ENCODE data around the gene THAP7.

THAP7 gene

GRCh38 chr22:21030032-21030431, 28.1 kb upstream of the THAP7 start:
- H3K4me3 ChIP-seq (ENCODE audit: low read length) = no peak overlapping the region
- H3K36me3 ChIP-seq (ENCODE audit: insufficient read depth, low read length) = no peaks in the 10 kb centered on the region
- no peaks in the 10 kb centered on the region for H3K4me1 ChIP-seq (ENCODE audit: insufficient read depth, low read length)
- no peaks in the 10 kb centered on the region for H3K9me3 ChIP-seq (ENCODE audit: insufficient read depth, low read depth, low read length)
- WGBS = 95% methylated on average over 15 of the region's 15 CpGs
- peaks cover 33% of the 10 kb centered on the region for H3K27me3 ChIP-seq (ENCODE audit: insufficient read depth, low read length)
- H3K9ac ChIP-seq (ENCODE audit: low read depth, low read length) = no peak overlapping the region
- no peak overlapping the region for H3K27ac ChIP-seq (ENCODE audit: low read depth, low read length)

GRCh38 chr22:21029486-21030025, 27.6 kb upstream of the THAP7 start:
- peaks cover 33% of the 10 kb centered on the region for H3K27me3 ChIP-seq (ENCODE audit: insufficient read depth, low read length)
- no peaks in the 10 kb centered on the region for H3K4me1 ChIP-seq (ENCODE audit: insufficient read depth, low read length)
- no peak overlapping the region for H3K27ac ChIP-seq (ENCODE audit: low read depth, low read length)
- H3K36me3 ChIP-seq (ENCODE audit: insufficient read depth, low read length) = no peaks in the 10 kb centered on the region
- 79% methylated on average over 12 of the region's 12 CpGs for WGBS
- no peaks in the 10 kb centered on the region for H3K9me3 ChIP-seq (ENCODE audit: insufficient read depth, low read depth, low read length)
- H3K9ac ChIP-seq (ENCODE audit: low read depth, low read length) = no peak overlapping the region
- H3K4me3 ChIP-seq (ENCODE audit: low read length) = no peak overlapping the region

- Histone ChIP-seq H3K9ac (ENCODE audit: low read depth, low read length) (no peak overlapping the region), H3K9me3 (ENCODE audit: insufficient read depth, low read depth, low read length) (no peaks in the 10 kb centered on the region), H3K27ac (ENCODE audit: low read depth, low read length) (no peak overlapping the region), H3K27me3 (ENCODE audit: insufficient read depth, low read length) (peaks cover 30% of the 10 kb centered on the region), H3K4me1 (ENCODE audit: insufficient read depth, low read length) (no peaks in the 10 kb centered on the region), H3K4me3 (ENCODE audit: low read length) (no peak overlapping the region), H3K36me3 (ENCODE audit: insufficient read depth, low read length) (no peaks in the 10 kb centered on the region)
- 92% methylated on average over 13 of the region's 13 CpGs for WGBS
Measured at GRCh38 chr22:21028277-21029251, 26.6 kb upstream of the THAP7 start.

GRCh38 chr22:21026783-21027692, 25.1 kb upstream of the THAP7 start:
- Histone ChIP-seq H3K27me3 (ENCODE audit: insufficient read depth, low read length) (peaks cover 15% of the 10 kb centered on the region), H3K4me1 (ENCODE audit: insufficient read depth, low read length) (no peaks in the 10 kb centered on the region), H3K9me3 (ENCODE audit: insufficient read depth, low read depth, low read length) (no peaks in the 10 kb centered on the region), H3K27ac (ENCODE audit: low read depth, low read length) (no peak overlapping the region), H3K9ac (ENCODE audit: low read depth, low read length) (no peak overlapping the region), H3K36me3 (ENCODE audit: insufficient read depth, low read length) (no peaks in the 10 kb centered on the region), H3K4me3 (ENCODE audit: low read length) (no peak overlapping the region)
- 91% methylated on average over 13 of the region's 14 CpGs for WGBS

- H3K27me3 ChIP-seq (ENCODE audit: insufficient read depth, low read length) = peaks cover 5% of the 10 kb centered on the region
- H3K9me3 ChIP-seq (ENCODE audit: insufficient read depth, low read depth, low read length) = no peaks in the 10 kb centered on the region
- H3K27ac ChIP-seq (ENCODE audit: low read depth, low read length) = no peak overlapping the region
- no peaks in the 10 kb centered on the region for H3K4me1 ChIP-seq (ENCODE audit: insufficient read depth, low read length)
- 91% methylated on average over 27 of the region's 27 CpGs for WGBS
- no peak overlapping the region for H3K4me3 ChIP-seq (ENCODE audit: low read length)
- no peak overlapping the region for H3K9ac ChIP-seq (ENCODE audit: low read depth, low read length)
- H3K36me3 ChIP-seq (ENCODE audit: insufficient read depth, low read length) = no peaks in the 10 kb centered on the region
Measured at GRCh38 chr22:21025763-21026755, 24.1 kb upstream of the THAP7 start.

- H3K4me3 ChIP-seq (ENCODE audit: low read length) = no peak overlapping the region
- no peaks in the 10 kb centered on the region for H3K36me3 ChIP-seq (ENCODE audit: insufficient read depth, low read length)
- H3K27me3 ChIP-seq (ENCODE audit: insufficient read depth, low read length) = no peaks in the 10 kb centered on the region
- WGBS = 74% methylated on average over 8 of the region's 8 CpGs
- no peaks in the 10 kb centered on the region for H3K9me3 ChIP-seq (ENCODE audit: insufficient read depth, low read depth, low read length)
- H3K27ac ChIP-seq (ENCODE audit: low read depth, low read length) = no peak overlapping the region
- H3K9ac ChIP-seq (ENCODE audit: low read depth, low read length) = no peak overlapping the region
- H3K4me1 ChIP-seq (ENCODE audit: insufficient read depth, low read length) = no peaks in the 10 kb centered on the region
Measured at GRCh38 chr22:21025266-21025665, 23.3 kb upstream of the THAP7 start.

- no peaks in the 10 kb centered on the region for H3K27me3 ChIP-seq (ENCODE audit: insufficient read depth, low read length)
- no peaks in the 10 kb centered on the region for H3K36me3 ChIP-seq (ENCODE audit: insufficient read depth, low read length)
- no peak overlapping the region for H3K9ac ChIP-seq (ENCODE audit: low read depth, low read length)
- no peaks in the 10 kb centered on the region for H3K9me3 ChIP-seq (ENCODE audit: insufficient read depth, low read depth, low read length)
- no peak overlapping the region for H3K4me3 ChIP-seq (ENCODE audit: low read length)
- no peak overlapping the region for H3K27ac ChIP-seq (ENCODE audit: low read depth, low read length)
- WGBS = 90% methylated on average over 13 of the region's 13 CpGs
- no peaks in the 10 kb centered on the region for H3K4me1 ChIP-seq (ENCODE audit: insufficient read depth, low read length)
Measured at GRCh38 chr22:21022955-21023614, 21.2 kb upstream of the THAP7 start.

GRCh38 chr22:21022507-21022906, 20.6 kb upstream of the THAP7 start:
- 83% methylated on average over 8 of the region's 10 CpGs for WGBS
- Histone ChIP-seq H3K27me3 (ENCODE audit: insufficient read depth, low read length) (no peaks in the 10 kb centered on the region), H3K9me3 (ENCODE audit: insufficient read depth, low read depth, low read length) (no peaks in the 10 kb centered on the region), H3K4me3 (ENCODE audit: low read length) (no peak overlapping the region), H3K27ac (ENCODE audit: low read depth, low read length) (no peak overlapping the region), H3K4me1 (ENCODE audit: insufficient read depth, low read length) (no peaks in the 10 kb centered on the region), H3K36me3 (ENCODE audit: insufficient read depth, low read length) (no peaks in the 10 kb centered on the region), H3K9ac (ENCODE audit: low read depth, low read length) (no peak overlapping the region)

GRCh38 chr22:21020802-21021429, 19.0 kb upstream of the THAP7 start:
- H3K27me3 ChIP-seq (ENCODE audit: insufficient read depth, low read length) = no peaks in the 10 kb centered on the region
- H3K36me3 ChIP-seq (ENCODE audit: insufficient read depth, low read length) = no peaks in the 10 kb centered on the region
- WGBS = 76% methylated on average over 7 of the region's 7 CpGs
- H3K4me3 ChIP-seq (ENCODE audit: low read length) = no peak overlapping the region
- H3K4me1 ChIP-seq (ENCODE audit: insufficient read depth, low read length) = no peaks in the 10 kb centered on the region
- H3K27ac ChIP-seq (ENCODE audit: low read depth, low read length) = no peak overlapping the region
- H3K9ac ChIP-seq (ENCODE audit: low read depth, low read length) = no peak overlapping the region
- H3K9me3 ChIP-seq (ENCODE audit: insufficient read depth, low read depth, low read length) = no peaks in the 10 kb centered on the region
